ENCODE measurements around the gene PUDP.

DNA sequence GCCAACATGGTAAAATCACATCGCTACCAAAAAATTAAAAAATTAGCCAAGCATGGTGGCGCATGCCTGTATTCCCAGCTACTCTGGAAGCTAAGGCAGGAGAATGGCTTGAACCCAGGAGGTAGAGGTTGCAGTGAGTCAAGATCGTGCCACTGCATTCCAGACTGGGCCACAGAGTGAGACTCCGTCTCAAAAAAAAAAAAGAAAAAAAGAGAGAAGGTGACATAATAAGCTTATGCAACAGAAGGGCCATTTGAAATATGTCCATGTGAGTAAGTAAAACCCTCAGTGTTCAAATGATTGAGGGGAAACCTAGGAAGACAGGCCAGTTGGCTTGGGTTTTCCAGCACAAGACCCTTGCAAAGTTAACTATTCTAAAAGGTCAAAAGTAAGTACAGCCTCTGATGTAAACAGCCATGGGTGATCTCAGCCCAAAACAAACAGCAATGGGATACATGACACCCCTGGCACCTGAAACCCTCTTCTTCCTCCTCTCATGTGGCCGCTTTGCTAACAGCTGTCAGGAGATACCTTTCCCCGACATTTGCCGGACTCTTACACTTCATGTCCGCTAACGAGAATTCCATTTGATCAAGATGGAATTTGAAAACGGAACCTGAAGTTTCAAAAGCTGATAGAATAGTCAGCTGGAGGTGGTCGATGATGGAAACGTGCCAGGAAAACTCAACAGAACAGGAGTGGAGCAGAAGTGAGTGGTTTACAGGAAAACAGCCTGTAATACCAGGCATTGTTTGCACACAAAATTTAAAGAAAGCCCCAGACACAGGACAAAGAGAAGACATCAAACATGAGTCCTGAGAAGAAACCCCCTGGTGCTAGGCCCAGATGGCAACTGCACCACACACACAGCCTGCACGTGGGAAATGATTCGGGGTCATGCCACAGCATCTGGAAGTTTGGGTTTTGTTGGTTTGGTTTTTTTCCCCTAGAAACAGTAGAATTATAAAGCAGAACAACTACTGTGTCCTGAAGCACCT lies 93.4 kb downstream of the PUDP start:
- TF ChIP-seq, protein P1, sequence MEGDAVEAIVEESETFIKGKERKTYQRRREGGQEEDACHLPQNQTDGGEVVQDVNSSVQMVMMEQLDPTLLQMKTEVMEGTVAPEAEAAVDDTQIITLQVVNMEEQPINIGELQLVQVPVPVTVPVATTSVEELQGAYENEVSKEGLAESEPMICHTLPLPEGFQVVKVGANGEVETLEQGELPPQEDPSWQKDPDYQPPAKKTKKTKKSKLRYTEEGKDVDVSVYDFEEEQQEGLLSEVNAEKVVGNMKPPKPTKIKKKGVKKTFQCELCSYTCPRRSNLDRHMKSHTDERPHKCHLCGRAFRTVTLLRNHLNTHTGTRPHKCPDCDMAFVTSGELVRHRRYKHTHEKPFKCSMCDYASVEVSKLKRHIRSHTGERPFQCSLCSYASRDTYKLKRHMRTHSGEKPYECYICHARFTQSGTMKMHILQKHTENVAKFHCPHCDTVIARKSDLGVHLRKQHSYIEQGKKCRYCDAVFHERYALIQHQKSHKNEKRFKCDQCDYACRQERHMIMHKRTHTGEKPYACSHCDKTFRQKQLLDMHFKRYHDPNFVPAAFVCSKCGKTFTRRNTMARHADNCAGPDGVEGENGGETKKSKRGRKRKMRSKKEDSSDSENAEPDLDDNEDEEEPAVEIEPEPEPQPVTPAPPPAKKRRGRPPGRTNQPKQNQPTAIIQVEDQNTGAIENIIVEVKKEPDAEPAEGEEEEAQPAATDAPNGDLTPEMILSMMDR (IDR thresholded peaks at IDR 0.05 in 8 of 11, conservative IDR thresholded peaks at IDR 0.05 in 3 of 11), result no peak
- TF ChIP-seq POLR2A (IDR thresholded peaks at IDR 0.05), result no peak

All from spleen (tissue), 7 donors.